Fibroblast of upper back skin (primary cell): Measurements from ENCODE around the gene VAV2.

Experiments used
- DNase-seq: peaks from one replicate; pipeline ENCODE4 v3.0.0-alpha.2; 2013

Gene VAV2

DNA sequence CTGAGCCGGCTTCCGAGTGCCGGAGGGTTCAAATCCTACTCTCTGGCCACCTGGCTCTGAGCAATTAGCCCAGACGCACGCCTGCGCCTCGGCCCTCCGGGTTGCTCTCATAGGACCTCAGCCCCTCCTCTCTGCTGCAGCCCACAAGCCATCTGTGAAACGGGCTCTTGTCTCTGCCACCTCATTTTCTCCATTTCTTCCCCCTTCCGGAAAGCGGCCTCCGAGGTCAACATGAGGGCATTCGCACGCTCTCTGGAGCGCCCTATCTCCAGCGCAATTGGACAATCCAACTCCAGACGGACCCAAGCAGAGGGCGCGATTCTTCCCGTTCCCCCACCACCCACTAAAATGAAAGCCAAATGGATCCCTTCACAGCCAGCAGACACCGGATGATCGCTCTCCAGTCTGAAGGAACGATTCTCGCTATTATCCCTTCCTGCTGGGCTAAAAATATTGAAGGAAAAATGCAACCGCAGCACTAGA, 41.5 kb downstream of the VAV2 start:
- peak; percentile 25 for DNase-seq

DNA sequence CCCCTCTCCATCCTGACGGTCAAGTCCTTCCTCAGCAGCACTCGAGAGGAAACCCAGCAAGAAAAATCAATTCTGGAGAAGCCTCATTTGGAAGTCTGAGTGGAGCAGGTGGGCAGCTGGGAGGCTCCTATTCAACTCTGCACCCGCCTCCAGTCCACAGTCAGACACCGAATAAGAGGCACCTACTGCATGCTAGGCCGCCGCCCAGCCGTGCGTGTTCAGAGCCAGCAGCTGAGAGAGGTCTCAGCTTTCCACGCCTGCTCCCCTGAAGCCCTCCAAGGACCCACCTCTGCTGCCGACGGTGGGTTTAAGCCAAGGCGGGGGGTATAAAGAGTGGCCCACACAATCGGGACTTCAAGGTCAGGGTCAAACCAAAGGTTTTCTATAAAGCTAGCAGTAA, 41.9 kb downstream of the VAV2 start:
- DNase-seq = no peak

DNA sequence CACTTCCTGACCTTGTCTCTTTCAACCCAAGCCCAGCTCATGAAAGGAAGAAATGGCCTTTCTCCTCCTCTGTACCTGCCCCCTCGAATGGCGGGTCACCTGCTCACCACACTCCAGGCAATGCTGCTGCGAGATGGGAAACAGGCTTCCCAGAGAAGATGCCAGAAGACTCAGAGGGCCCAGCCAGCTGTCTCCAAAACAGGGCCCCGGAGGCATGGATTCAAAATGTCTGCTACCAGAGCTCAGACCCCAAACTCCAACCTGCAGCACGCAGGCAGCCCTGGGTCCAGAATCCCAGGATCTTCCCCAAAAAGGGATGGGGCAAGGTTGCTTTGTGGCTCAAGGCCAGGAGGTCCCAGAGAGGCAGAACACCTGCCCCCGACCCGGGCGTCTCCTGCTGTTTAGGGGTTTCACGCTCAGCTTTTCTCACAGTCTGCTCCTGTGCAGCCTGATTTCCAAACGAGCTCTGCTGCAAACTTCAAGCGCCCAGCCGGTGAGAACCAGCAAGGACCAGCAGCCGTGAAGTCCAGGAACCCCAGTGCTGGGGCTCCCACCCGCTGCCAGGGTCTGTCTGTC, 42.5 kb downstream of the VAV2 start:
- no peak for DNase-seq

DNA sequence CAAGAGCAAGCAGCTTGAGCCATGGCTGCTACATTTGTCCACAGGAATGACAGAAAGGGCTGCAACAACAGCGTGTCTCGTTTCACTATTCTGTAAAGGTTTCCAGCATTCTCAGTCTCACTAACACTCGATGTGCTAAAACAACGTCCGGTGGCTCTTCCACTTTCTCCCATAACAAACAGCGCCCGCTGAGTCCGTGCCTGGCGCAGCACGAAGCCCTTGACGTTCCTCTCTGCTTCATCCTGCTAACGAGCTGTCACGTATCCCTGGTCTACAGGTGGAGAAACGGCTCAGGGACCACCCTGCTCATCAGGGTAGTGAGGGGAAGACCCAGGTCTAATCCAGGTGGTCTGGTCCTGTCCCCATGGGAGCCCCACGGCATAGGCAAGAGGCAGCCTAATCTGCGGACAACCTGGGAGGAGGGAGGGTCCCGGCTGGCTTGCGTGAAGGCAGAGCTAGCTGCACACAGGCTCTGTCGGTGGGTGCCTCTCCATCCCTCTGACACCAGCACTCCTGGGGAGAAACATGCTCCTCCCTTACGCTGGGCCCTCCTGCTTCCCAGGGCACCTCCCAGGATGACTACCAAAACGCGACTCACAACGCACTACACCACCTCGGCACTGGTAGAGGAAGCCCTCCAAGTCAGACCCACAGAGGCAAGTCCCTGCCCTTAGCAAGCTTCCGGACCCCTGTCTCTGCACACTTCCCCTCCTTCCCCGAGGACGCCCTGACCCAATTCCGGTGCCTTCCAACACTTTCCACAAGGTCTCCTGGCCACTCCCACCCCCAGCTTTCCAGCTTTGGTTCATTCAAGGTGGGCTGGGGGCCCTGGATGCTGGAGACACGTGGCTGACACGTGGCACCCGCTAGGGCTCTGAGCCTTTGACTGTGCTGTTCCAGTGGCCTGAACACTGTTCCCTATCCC, 43.3 kb downstream of the VAV2 start:
- no peak for DNase-seq

DNA sequence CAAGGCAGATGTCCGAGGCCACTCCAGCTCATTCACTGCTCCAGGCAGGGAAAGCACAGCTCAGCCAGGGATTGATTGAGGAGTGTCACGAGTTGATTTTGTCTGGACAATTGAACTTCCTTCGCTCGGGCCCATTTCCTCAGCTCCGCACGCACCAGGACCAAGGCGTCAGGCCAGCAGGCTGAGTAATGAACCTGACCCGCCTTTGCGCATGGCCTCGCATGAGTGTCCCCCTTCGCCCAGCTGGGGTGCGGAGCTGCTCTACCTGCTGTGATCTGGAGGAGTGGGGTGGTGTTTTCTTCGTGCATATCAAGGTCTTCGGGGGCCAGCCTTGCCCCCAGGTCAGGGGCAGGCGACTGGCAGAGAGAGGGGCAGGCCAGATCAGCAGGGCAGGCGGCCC, 44.0 kb downstream of the VAV2 start:
- DNase-seq = no peak

DNA sequence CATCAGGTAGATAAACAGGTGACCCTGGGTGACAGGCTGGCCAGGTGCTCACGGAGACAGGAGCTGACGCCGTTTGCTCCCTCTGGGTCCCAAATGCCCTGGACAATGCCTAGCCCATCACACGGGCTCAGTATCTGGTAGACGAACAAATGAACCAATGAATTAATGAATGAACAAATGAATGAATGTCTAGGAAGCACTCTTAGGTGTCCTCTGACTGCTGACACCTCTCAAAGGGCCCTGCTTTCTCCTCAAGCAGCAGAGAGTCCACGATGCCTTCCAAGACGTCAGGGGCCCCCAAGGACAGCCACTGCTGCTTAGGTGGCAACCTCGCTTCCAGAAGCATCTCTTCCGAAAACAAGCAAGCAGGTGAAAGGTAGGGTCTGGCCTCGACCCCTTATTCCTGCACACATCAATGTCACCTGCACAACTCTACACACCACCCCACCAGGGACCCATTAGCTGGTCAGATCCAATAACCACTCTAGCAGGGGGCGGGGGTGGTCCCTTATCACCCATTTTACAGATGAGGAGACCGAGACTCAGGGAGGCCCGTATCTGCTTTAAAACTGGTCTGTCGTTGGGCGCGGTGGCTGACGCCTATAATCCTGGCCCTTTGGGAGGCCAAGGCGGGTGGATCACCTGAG, 45.2 kb downstream of the VAV2 start:
- DNase-seq = no peak

DNA sequence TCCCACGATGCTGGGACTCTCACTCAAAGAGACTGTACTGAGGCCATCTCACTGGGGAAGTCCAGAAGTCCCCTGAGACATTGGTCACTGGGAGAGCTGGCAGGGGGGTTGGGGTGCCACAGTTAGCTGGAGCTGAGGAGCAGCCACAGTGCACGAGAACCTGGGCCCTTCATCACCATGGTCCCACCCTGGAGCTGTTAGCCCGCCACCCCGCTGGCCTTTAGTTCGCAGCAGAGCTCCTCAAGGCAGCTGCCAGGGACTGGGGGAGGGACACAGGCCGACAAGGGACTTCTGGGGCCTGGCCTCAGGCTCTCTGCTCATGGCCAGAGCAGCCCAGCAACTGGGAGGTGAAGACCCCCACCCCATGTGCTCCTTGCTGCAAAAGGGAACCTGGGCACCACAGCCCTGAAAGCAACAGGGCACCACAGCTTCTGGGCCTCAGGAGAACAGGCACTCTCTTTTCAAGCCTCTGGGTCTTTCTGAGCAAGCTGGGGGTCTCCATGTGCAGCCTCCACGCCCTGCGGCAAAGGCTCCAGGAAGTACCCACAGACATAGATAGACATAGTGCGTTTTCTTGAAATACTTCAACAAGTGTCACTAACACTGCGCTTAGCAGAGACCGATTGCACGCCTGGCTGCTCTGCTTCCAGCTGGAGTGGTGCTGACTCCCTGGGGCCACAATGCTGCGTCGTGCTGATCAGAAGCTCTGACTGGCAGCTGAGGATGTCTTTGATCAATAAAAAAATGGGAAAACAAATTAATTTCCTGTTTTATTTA, 46.0 kb downstream of the VAV2 start:
- DNase-seq = no peak

DNA sequence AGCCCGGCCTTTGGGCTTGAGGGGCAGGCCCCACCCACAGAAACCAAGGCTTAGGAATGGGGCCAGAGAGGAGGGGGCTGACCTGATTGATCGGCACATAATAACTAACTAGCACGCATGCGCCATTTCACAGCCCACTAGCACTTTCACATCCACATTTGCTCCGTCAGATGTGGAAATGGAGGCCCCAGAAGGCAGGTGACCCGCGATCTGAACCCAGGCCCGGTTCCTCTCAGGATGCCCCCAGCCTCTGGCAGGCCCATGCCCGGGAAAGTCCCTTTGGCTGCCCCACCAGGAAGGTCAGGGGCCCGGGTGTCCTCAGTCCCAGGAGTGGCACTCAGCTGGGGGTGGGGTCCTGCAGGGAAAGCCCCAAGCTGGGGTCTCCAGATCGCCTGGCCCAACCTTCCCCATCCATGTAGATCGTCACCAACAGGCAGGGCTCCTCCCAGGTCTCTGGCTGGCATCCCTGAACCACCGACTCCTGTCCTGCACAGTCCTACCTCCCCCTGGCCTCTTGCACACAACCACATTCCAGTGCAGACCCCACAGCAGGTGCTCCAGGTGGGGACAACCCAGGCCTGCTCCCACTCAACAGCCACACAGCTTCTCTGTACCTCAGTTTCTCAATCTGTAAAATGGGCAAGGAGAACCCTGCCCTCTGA, 46.7 kb downstream of the VAV2 start:
- no peak for DNase-seq

DNA sequence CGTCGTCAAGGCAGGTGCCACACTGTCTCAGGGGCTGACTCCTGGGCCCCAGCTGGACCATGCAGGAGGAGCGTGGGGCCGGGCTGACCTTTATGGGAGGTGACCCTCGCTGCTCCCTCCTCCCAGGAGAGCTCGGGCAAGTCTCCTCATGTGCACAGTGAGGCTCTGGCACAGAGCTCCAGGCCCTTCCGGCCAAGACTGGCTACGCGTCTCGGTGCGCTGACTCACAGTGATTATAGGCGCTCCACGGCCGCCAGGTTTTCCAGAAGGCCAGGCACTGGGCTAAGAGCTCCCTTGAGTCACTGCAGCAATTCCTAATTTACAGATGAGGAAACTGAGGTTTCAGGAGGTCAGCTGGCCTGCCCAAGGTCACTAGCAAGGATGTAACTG, 47.4 kb downstream of the VAV2 start:
- DNase-seq = peak; percentile 36

DNA sequence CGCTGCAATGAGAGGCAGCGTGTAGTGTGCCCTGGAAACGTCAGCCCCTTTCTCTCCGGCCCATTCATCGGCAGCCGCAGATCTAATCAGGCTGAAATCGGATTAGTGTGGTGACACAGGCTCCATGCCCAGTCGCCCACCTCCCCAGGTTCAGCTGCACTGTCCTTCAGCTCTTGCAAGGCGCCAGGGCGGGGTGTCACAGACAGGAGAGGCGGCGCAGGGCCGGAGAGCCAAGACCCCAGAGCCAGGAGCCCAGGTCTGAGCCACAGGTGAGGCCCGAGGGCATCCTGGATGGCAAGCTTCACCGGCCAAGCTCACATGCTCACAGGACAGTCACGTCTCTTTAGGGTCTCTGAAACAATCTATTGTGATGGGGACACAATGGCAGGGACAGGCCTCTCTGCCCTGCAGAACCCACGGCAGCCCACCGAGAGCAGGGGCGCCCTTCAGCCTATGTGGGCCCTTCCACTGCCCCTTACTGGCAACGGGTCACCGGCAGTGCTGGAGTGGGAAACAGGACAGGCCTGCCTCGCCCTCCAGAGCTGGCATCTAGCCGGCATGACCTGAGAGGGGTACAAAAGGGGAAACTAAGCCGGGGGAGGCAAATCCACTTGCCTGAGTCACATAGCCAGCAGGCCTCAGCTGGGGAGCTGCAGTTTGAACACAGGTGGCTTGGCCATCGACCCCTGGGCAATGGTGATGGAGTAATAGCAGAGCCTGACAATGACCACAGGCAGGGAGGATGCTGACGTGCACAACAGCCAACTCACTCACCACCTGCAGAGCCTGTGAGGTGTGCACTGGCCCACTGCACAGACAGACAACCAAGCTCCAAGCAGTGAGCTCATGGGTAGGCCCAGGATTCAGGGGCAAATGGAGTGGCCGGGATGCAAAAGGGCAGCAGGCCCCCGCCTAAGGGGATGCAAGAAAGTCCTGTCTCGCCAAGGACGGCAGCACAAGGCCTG, 48.1 kb downstream of the VAV2 start:
- no peak for DNase-seq

DNA sequence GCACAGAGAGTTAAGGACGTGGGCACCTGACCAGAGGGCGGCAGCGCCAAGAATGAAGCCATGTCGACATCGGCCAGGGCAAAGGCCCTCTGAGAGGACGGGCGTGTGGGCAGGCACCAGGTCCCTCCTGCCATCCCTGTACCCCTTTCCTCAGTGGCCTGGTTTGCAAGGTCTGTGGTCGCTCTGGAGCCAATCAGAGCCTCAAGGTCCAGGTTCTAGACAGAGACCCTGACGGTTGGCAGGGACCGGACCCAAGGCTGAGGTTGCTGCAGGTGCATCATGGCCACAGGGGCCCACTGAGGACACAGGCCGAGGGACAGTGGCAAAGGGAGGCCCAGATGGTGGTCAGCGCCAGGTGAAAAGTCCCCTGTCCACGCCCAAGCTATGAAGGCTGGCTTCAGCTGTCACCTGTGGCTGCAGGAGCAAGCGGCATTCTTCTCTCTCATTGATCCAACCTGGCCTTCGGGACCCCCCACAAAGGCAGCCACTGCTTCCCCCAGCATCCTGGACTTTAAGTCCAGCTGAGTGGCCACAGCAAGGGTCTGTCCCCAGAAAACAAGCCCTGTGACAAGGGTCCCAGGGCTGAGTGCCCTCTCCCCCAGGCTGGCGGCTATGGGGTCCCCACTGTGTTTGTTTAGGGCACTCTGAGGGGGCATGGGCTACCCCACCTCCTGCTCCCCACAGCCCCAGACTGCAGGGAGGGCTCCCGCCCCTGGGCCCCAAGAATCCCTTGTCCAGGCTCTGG, 48.9 kb downstream of the VAV2 start:
- DNase-seq = no peak

DNA sequence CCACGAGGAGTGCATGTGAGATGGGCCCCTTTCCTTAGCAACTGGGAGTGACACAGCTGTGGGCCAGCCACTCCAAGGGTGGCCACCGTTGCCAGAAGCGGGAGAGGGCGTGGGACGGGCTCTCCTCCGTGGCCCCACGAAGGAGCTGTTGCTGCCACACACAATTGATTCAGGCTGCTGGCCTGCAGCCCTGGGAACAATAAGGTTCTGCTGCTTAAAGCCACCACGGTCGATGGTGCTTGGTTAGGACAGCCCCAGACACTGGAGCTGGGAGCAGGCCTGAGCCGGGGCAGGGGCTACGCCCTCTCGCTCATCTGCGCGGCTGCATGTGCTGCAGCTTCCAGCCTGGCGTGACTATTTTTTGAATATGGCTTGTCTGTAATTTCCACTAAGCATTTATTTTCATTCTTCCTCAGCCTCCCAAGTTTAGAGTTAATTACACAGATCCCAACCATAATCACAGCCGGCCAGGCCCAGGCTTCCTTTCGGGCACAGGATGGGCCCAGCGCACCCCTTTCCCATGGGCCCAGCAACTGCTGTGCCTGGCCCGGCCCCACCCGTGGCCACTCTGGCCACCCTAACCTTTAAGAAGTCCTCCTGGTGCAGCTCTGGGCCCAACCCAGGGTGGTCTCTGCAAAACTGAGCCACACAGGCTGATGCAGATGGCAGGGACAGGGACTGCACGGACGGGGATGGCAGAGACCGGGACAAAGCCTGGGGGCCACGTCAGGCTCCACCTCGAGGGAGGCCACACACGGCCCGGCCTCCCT, 49.7 kb downstream of the VAV2 start:
- DNase-seq = no peak

DNA sequence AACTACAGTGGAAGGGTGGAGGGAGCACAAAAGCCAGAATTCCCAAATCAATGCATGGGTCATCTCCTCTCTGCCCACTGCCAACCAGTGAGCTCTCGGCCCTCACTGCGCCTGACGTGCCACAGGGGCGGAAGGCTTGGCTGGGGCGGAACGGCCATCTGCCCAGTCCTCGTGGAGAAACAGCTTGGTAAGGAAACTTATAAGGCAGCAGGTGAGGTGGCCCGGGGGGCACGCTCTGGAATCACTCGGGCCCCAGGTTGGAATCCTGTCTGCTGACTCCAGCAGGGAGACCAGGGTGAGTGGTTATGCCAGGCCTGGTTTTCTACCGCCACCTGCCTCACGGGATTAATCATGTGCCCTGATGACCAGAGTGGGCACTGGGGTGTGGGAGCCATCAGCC, 52.3 kb downstream of the VAV2 start:
- DNase-seq = no peak

DNA sequence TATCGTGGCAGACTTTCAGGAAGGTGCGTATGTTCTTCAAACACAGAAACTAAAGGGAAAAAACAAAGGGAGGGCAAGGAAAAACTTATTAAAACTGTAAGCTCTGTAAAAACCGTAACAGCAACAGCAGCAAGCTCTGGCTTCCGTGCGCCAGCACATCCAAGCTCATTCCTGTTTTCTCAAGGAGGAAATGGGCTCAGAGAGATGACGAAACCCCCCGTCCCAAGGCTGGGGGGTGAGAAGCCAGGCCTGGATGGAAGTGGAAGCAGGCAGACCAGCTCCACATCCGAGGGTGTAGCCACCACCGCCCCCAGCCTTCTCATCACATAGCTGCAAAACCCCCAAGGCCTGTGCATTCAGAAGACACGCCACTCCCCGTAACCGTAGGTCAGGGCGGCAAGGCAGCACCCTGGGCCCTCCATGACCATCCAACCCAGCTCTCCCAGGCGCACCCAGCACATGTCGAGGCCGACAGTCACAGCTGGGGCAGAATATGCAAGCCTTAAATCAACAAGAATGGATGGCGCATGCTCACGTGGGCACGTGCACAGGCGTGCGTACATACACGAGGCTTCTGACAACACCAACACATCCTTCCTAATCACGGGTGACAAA, 52.8 kb downstream of the VAV2 start:
- peak; percentile 13 for DNase-seq

DNA sequence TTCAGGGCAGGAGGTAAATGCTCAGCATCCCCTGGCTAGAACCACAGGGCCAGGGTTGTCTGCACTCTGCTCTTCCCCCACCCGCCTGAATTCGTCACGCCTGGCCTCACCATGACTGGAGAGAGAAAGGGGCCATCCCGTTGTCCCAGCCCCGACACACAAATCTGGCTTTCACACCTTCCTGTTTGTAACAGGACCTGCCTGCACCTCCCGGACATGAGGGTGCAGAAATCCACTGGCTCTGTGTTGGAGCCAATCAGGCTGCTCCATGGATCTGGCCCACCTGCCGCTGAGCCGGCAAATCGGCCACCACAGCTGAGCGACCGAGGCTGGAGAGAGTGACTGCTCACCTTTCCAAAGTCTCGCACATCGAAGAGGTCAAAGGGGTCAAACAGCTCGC, 53.4 kb downstream of the VAV2 start:
- no peak for DNase-seq

DNA sequence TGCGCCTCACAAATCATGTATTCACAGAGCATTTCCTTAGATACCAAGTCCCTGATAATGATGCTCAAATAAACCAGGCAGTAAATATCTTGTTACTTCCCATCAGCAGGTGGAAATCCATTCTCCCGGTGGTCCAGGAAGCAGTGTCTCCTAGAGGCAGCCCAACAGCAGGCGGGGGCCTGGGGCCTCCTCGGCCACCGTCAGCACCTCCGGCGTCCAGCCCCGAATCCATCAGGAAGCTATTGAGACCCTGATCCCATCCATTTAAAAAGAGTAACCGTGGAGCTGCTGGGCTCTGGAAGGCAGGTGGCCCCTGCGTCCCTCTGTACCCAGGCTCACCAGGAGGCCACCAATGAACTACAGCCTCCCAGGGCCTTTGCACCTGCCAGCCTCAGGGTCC, 54.0 kb downstream of the VAV2 start:
- no peak for DNase-seq

DNA sequence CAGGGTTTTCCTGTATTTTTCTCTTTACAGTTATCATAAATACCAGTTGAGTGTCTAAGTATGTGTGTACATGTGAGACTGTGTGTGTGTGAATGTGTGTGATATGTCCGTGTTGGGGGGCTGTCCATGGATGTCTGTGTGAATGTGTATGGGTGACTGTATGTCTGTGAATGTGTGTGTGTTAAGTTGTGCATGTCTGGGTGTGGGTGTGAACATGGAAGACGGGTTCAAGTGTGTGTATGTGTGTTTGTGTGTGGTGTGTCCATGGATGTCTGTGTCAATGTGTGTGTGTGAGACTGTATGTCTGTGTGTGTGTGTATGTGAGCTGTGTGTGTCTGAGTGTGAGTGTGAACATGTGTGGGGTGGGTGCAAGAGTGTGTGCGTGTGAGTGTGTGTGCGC, 55.0 kb downstream of the VAV2 start:
- no peak for DNase-seq

DNA sequence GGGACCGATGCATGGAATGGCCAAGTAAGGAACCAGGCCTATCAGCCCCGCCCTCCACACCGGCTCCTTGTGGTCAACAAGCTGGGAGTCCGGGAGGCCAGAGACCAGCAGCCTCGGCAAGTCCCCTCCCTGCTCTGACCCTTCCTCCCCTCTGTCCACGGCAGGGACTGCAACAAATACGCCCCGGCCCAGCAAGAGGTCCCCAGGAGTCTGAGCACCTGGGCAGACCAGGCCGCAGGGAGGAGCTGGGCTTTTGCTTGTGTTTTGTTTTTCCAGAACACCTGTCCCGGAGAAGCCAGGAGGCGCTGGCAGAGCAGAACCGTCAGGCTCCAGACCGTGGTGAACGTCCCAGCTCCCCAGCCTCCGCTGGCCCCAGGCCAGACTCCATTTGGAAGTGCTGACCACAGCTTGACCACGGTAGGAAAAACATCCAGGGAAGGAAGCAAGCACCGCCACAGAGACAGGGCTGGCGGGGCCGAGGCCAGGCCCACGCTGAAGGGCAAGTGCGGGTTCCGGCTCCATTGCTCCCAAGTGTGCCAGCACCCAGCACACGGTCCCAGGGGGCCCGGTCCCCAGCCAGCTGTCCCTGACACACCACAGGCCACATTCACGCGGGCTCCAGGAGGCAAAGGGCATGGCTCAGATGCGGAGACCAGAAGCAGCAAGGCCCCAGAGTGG, 56.7 kb downstream of the VAV2 start:
- DNase-seq = peak; percentile 71
